T-helper 2 cell treated with Interferon-gamma antibody and Interleukin-4, amounts not matched to agents 100 ng/mL and 5 ng/mL, for 36 hours (primary cell): ENCODE measurements around the gene CYP39A1. TPM values are rescaled to one million over a fixed set of nuclear protein-coding genes. Genes with fewer than 3 reads are reported as not detected.

Experiments
- intact Hi-C: fragments of 100-400 bp; cut with micrococcal nuclease; formaldehyde crosslinking; loops from one replicate; pipeline ENCODE4 v1.15.1; 2023
- total RNA-seq: library from RNA; stranded (reverse); gene quantifications from 2 replicates; pipeline ENCODE4 v1.2.3, GENCODE V29; 2022

CYP39A1 gene
- total RNA-seq, 1 donor from 2014 or later, result not detected

GRCh38 chr6:46521464-46521971, 131.1 kb downstream of the CYP39A1 start:
- intact Hi-C loops, result no loop called here

DNA sequence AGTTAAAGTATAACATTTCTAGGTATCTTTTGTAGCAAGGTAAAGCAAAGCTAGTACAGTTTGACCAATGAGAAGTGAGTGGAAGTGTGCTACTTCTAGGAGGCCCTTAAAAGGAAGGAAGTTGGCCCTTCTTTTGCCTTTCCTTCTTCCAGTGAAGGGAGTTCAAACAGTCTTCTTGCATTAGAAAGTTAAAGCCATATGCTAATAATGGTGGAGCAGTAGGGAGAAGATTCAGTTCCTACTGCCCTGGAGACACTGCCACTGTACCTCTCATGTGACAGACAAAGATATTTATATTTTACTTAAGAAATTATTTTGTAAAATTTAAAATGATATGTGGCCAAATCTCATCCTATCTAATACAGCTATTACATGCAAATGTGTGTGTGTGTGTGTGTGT, 135.4 kb downstream of the CYP39A1 start:
- intact Hi-C loops, result no loop called here

- intact Hi-C loops, result no loop called here
Measured at GRCh38 chr6:46513533-46513932, 139.1 kb downstream of the CYP39A1 start.

GRCh38 chr6:46511320-46511719, 141.3 kb downstream of the CYP39A1 start:
- intact Hi-C loops, result no loop called here

- intact Hi-C loops, result no loop called here
Measured at GRCh38 chr6:46510651-46511050, 142.0 kb downstream of the CYP39A1 start.

- intact Hi-C loops, result no loop called here
Measured at GRCh38 chr6:46509981-46510510, 142.6 kb downstream of the CYP39A1 start.

DNA sequence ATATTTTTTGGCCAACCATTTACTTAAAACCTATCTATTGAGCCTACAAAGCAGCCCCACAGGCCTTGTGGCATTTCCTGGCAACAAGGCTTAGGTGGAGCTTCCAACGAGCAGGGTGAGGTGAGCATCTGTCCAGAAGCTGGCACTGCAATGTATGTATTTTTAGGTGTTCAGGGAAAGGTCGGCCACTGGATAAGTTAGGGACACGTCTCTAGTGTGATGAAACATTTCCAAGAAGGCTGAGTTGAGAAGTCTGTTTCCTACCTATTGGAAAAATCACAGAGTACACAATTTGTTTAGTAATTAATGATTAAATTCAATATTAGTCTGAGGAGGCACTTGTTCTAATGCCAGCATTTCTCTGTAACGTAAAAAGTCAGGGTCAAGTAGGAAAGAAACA, 143.6 kb downstream of the CYP39A1 start:
- intact Hi-C loops, result no loop called here

DNA sequence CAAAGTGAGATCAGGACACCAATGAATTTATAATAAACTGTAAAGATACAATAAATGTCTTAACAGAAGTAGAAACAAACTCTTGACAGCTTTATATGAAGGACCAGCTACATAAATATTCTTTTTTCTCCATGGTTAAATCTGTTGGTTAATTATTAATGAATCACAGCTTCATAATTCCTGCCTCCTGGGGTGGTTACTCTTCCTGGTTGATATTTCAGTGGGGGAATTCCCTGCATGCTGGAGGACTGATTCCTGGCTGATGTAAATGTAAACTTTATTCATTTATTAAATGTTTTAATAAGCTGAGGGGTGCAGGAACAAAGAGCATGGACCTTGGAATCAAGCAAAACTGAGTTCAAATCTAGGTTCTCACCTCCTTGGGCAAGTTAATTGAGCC, 145.2 kb downstream of the CYP39A1 start:
- intact Hi-C loops, result no loop called here

DNA sequence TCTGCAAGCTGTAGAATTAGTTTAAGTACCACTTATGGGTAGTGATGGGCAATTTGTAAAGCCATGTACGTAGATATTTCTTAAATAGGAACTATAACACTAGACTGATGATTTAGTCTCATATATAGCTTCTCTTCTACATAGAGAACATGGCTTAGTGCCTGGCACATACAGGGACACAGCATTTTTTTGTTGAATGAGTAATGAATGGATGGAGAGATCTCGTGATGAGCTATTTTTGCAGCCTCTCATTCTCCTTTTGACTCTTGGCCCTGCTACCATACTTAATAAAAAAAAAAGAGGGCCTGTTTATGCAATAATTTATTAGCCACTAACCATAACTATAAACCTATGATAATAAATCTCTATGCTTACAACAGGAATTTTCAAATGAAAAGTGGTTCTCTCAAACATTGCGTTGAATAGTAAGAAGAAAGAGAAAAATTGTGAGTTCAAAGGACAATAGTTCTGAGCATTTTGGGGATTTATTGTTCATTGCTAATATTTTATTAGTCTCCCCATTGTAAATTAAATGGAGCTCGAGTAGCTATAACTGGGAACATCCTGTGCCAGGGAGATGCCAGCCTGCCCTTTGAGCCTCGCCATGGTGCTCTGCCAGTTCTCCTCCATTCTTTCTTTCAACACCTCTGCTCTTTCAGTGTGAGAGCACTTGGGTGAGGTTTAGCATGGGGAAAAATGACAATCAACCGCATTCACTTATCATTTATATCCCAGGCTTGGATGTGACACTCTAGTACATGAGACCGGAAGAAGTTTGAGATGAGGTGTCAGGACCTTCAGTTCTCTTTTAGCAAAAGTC, 146.7 kb downstream of the CYP39A1 start:
- intact Hi-C loops, result no loop called here

DNA sequence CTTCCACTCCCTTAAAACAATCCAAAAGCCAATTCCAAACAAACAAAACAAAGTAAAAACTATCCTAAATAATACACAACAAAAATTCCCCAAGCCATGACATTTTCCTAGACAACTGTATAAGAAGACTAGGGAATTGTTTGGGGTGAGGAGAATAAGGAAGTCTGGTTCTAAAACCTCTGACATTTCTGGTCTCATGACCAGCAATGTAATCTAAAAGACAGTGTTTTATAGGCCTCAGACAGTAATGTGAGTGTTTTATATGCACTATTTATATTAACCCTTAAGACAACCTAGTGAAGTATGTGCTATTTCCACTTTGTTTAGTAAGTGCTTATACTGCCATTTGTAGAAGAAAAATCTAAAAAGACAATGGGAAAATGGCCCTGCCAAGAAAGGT, 148.4 kb downstream of the CYP39A1 start:
- intact Hi-C loops, result no loop called here

- intact Hi-C loops, result no loop called here
Measured at GRCh38 chr6:46502486-46503119, 150.0 kb downstream of the CYP39A1 start.

GRCh38 chr6:46501136-46502089, 151.2 kb downstream of the CYP39A1 start:
- intact Hi-C loops, result no loop called here

GRCh38 chr6:46500382-46500781, 152.2 kb downstream of the CYP39A1 start:
- intact Hi-C loops, result no loop called here

Other genes starting within 250 kb of the CYP39A1 start
- 0.14 TPM in 1 of 2 replicates, not detected in the other for gene RCAN2, start 161.4 kb downstream of the CYP39A1 start, total RNA-seq
- gene SLC25A27, start 157 bp upstream of the CYP39A1 start, total RNA-seq, result not detected in 2 replicates
- not detected in 2 replicates for gene TDRD6, start 35.1 kb upstream of the CYP39A1 start, total RNA-seq
- not detected in 2 replicates for gene PLA2G7, start 82.6 kb upstream of the CYP39A1 start, total RNA-seq
- not detected in 2 replicates for gene ANKRD66, start 94.1 kb upstream of the CYP39A1 start, total RNA-seq
- gene MEP1A, start 140.6 kb upstream of the CYP39A1 start, total RNA-seq, result not detected in 2 replicates